A549 (cell line): ENCODE measurements around the gene PTPN23. TPM values are rescaled to one million over a fixed set of nuclear protein-coding genes. Genes with fewer than 3 reads are reported as not detected.

Experiments used
- ATAC-seq, 2 experiments: fragments of 200-7000 bp in 1 of 2; fragments of >200 bp in 1 of 2; cut with Nextera tagmentation in 1 of 2; cut with Tn5 transposase in 1 of 2; 3 replicates each; pipeline versions ENCODE4 v1.8.0 to v1.9.1; 2018 to 2020; ENCODE audit warnings: mild to moderate bottlenecking in 1 of 2, moderate library complexity in 1 of 2
- CTCF ChIA-PET: fragments of 300-600 bp; sonication (Branson Sonifier 250); formaldehyde crosslinking; extraction: SDS; loops from one replicate; lab custom pipeline; 2021; ENCODE audit warnings: antibody characterized with exemption, inconsistent platforms; lab: Yijun Ruan, JAX
- POLR2A ChIA-PET: fragments of 350-600 bp; formaldehyde crosslinking; extraction: SDS; loops from one replicate; lab custom pipeline; 2021; ENCODE audit warnings: antibody characterized with exemption, inconsistent platforms; lab: Yijun Ruan, JAX
- DNase-seq, 2 experiments: peaks; one replicate each; pipeline versions ENCODE4 v3.0.0 to v3.0.0-alpha.2; 2011 to 2016; ENCODE audit warnings: low read depth in 1 of 2, low spot score in 1 of 2
- FAIRE-seq: peaks from 2 replicates; lab custom pipeline; 2011; peaks lifted over from hg19 to GRCh38; lab: Jason Lieb, UNC
- H3K27ac ChIP-seq, 2 experiments: fragments of >200 bp; sonication (Bioruptor Twin); formaldehyde crosslinking; 3 replicates each; pipeline ENCODE4 v1.5.1; 2016 to 2017
- H3K4me1 ChIP-seq: fragments of >200 bp; sonication (Bioruptor Twin); formaldehyde crosslinking; 3 replicates; pipeline ENCODE4 v1.6.1; 2016
- H3K4me2 ChIP-seq: fragments of >200 bp; sonication (Bioruptor Twin); formaldehyde crosslinking; 3 replicates; pipeline ENCODE4 v1.6.1; 2016
- H3K4me3 ChIP-seq: fragments of >200 bp; sonication (Bioruptor Twin); formaldehyde crosslinking; 3 replicates; pipeline ENCODE4 v1.5.1; 2016
- H3K9me3 ChIP-seq: fragments of >200 bp; sonication (Bioruptor Twin); formaldehyde crosslinking; 3 replicates; pipeline ENCODE4 v1.6.1; 2016
- ATOH8 ChIP-seq: fragments of 250-450 bp; sonication (Bioruptor Pico); IDR thresholded peaks from 2 replicates; pipeline ENCODE4 v1.5.0; 2020; ENCODE audit warnings: low read depth, mild to moderate bottlenecking, moderate library complexity
- CBX8 ChIP-seq: fragments of 200-600 bp; sonication (generic); IDR thresholded peaks from 2 replicates; pipeline ENCODE4 v1.6.1; 2016
- CEBPB ChIP-seq, 2 experiments: fragments of >200 bp in 1 of 2; sonication (Bioruptor Twin) in 1 of 2; formaldehyde crosslinking in 1 of 2; IDR thresholded peaks; 2 replicates each; pipeline ENCODE4 v1.6.1; 2012 to 2016
- CHD2 ChIP-seq: fragments of 150-350 bp; IDR thresholded peaks from 2 replicates; pipeline ENCODE4 v1.6.1; 2014; ENCODE audit warnings: low read length; ENCODE audit not compliant: partially characterized antibody
- EP300 ChIP-seq, 2 experiments: fragments of >200 bp; sonication (Bioruptor Twin); formaldehyde crosslinking; IDR thresholded peaks; 2 replicates in 1 of 2; 3 replicates in 1 of 2; pipeline ENCODE4 v1.6.1; 2016 to 2017
- ESRRA ChIP-seq: fragments of 150-350 bp; IDR thresholded peaks from 2 replicates; pipeline ENCODE4 v1.6.1; 2014; ENCODE audit warnings: mild to moderate bottlenecking, low read length, borderline replicate concordance
- FOSB ChIP-seq: fragments of 250-450 bp; sonication (Bioruptor Pico); IDR thresholded peaks from 2 replicates; pipeline ENCODE4 v1.5.0; 2020; ENCODE audit warnings: mild to moderate bottlenecking, moderate library complexity
- FOSL2 ChIP-seq, 2 experiments: fragments of 450-650 bp in 1 of 2; fragments of >200 bp in 1 of 2; sonication (Bioruptor Twin) in 1 of 2; formaldehyde crosslinking; IDR thresholded peaks; 2 replicates each; pipeline versions ENCODE4 v1.5.0 to v1.6.1; 2016 to 2020; ENCODE audit warnings: mild to moderate bottlenecking in 1 of 2, moderate library complexity in 1 of 2
- FOXS1 ChIP-seq: fragments of 250-450 bp; sonication (Bioruptor Pico); IDR thresholded peaks from 2 replicates; pipeline ENCODE4 v1.5.0; 2020; ENCODE audit warnings: mild to moderate bottlenecking, moderate library complexity
- HES2 ChIP-seq: fragments of >200 bp; sonication (Bioruptor Twin); formaldehyde crosslinking; IDR thresholded peaks from 2 replicates; pipeline ENCODE4 v1.6.1; 2016
- HEYL ChIP-seq: fragments of 250-450 bp; sonication (Bioruptor Pico); IDR thresholded peaks from 2 replicates; pipeline ENCODE4 v1.8.0; 2021; ENCODE audit warnings: mild to moderate bottlenecking, moderate library complexity
- HMGXB4 ChIP-seq: fragments of 250-450 bp; sonication (Bioruptor Pico); IDR thresholded peaks from 2 replicates; pipeline ENCODE4 v1.5.0; 2021; ENCODE audit warnings: mild to moderate bottlenecking, moderate library complexity, borderline replicate concordance
- HOXB5 ChIP-seq: fragments of 250-450 bp; sonication (Bioruptor Pico); IDR thresholded peaks from 2 replicates; pipeline ENCODE4 v1.5.0; 2020; ENCODE audit warnings: mild to moderate bottlenecking, moderate library complexity
- JUN ChIP-seq, 2 experiments: fragments of >200 bp; sonication (Bioruptor Twin); formaldehyde crosslinking; IDR thresholded peaks; 2 replicates in 1 of 2; 3 replicates in 1 of 2; pipeline ENCODE4 v1.6.1; 2016 to 2017
- KDM1A ChIP-seq: fragments of 200-600 bp; sonication (generic); IDR thresholded peaks from 2 replicates; pipeline ENCODE4 v1.6.1; 2016; ENCODE audit warnings: low read depth, mild to moderate bottlenecking
- MAFK ChIP-seq: fragments of 450-650 bp; IDR thresholded peaks from 2 replicates; pipeline ENCODE4 v1.6.1; 2014; ENCODE audit not compliant: partially characterized antibody
- MAX ChIP-seq: IDR thresholded peaks from 2 replicates; pipeline ENCODE4 v1.6.1; 2012
- NR3C1 ChIP-seq: fragments of >200 bp; sonication (Bioruptor Twin); formaldehyde crosslinking; IDR thresholded peaks from 3 replicates; pipeline ENCODE4 v1.6.1; 2017
- PBX3 ChIP-seq: IDR thresholded peaks from 2 replicates; pipeline ENCODE4 v1.6.1; 2012
- PHF8 ChIP-seq: fragments of 200-600 bp; sonication (generic); IDR thresholded peaks from 2 replicates; pipeline ENCODE4 v1.6.1; 2016; ENCODE audit warnings: low read depth, mild to moderate bottlenecking, antibody characterized with exemption, moderate library complexity, borderline replicate concordance
- POLR2AphosphoS2 ChIP-seq: conservative IDR thresholded peaks from 2 replicates; pipeline ENCODE4 v1.6.1; 2012; ENCODE audit warnings: low read length, improper control_type of control experiment, inconsistent platforms
- RARB ChIP-seq: fragments of 250-450 bp; sonication (Bioruptor Pico); IDR thresholded peaks from 2 replicates; pipeline ENCODE4 v1.8.0; 2021; ENCODE audit warnings: mild to moderate bottlenecking, moderate library complexity
- RCOR1 ChIP-seq: fragments of 150-350 bp; IDR thresholded peaks from 2 replicates; pipeline ENCODE4 v1.6.1; 2014; ENCODE audit warnings: antibody characterized with exemption, low read length, low read depth
- RFX5 ChIP-seq: fragments of 450-650 bp; IDR thresholded peaks from 2 replicates; pipeline ENCODE4 v1.7.1; 2014; ENCODE audit warnings: antibody characterized with exemption, mild to moderate bottlenecking, moderate library complexity
- SMC3 ChIP-seq: fragments of >200 bp; sonication (Bioruptor Twin); formaldehyde crosslinking; IDR thresholded peaks from 3 replicates; pipeline ENCODE4 v1.6.1; 2018; ENCODE audit warnings: inconsistent platforms
- SREBF2 ChIP-seq: fragments of 450-650 bp; IDR thresholded peaks from 2 replicates; pipeline ENCODE4 v1.6.1; 2014; ENCODE audit warnings: mild to moderate bottlenecking, moderate library complexity
- TFCP2L1 ChIP-seq: fragments of 250-450 bp; sonication (Bioruptor Pico); IDR thresholded peaks from 2 replicates; pipeline ENCODE4 v1.5.0; 2021; ENCODE audit warnings: mild to moderate bottlenecking
- TP53 ChIP-seq: fragments of 250-450 bp; sonication (Bioruptor Pico); IDR thresholded peaks from 2 replicates; pipeline ENCODE4 v1.5.0; 2021; ENCODE audit warnings: mild to moderate bottlenecking, moderate library complexity
- ZFP36 ChIP-seq: fragments of 450-650 bp; IDR thresholded peaks from 2 replicates; pipeline ENCODE4 v1.6.1; 2014; ENCODE audit warnings: borderline replicate concordance; ENCODE audit not compliant: partially characterized antibody
- ZNF302 ChIP-seq: fragments of 250-450 bp; sonication (Bioruptor Pico); IDR thresholded peaks from 2 replicates; pipeline ENCODE4 v1.9.0; 2021; ENCODE audit warnings: inconsistent platforms, mild to moderate bottlenecking, moderate library complexity
- WGBS: methylation state at CpG from one replicate; pipeline ENCODE4 v1.1.6; 2017; ENCODE audit errors: missing lambda C conversion rate; 5-methylcytosine and 5-hydroxymethylcytosine counted together
- polyA plus RNA-seq, 4 experiments: library from polyadenylated mRNA; depleted of rRNA in 3 of 4; stranded (reverse); fragments of >200 nt; fragmentation: RNase III in 1 of 4; extraction: RNeasy Plus Mini Kit Qiagen cat#74134 plus additional on column Dnase treatment in 1 of 4; gene quantifications; 2 replicates in 3 of 4; 3 replicates in 1 of 4; pipeline ENCODE4 v1.2.3, GENCODE V29; 2011 to 2017

Gene PTPN23
- polyA plus RNA-seq, 2 of the 4 experiments (the other 2 are of a cell fraction) = 1.5 to 16.8 TPM

- no peak overlapping the region for H3K4me3 ChIP-seq
- DNase-seq = no peak
- ChIA-PET POLR2A (no interaction called here), CTCF (interaction anchor here (1.7 kb wide), 1 partner anchor 8 kb away, joined by 8 read pairs; no protein-coding TSS in a partner anchor)
- no peaks in the 10 kb centered on the region for H3K9me3 ChIP-seq
- no peak for ATAC-seq
- no peak for TF ChIP-seq PHF8
- no peak for TF ChIP-seq TP53
- no peak for TF ChIP-seq ZFP36
- no peak for TF ChIP-seq POLR2AphosphoS2
- no peak for TF ChIP-seq RFX5
- no peak for TF ChIP-seq FOSL2 (IDR thresholded peaks at IDR 0.05)
- no peak for TF ChIP-seq FOSL2 (CRISPR knock-in tag; IDR thresholded peaks at IDR 0.05)
- TF ChIP-seq MAX = no peak
- TF ChIP-seq CBX8 = no peak
- no peak for TF ChIP-seq RARB
- no peak for TF ChIP-seq RCOR1
- TF ChIP-seq FOSB (CRISPR knock-in tag) = no peak
- TF ChIP-seq SMC3 = no peak
- no peak for TF ChIP-seq NR3C1
- TF ChIP-seq CEBPB (IDR thresholded peaks at IDR 0.05) = no peak
- no peak for TF ChIP-seq HMGXB4 (CRISPR knock-in tag)
- no peak for TF ChIP-seq SREBF2
- TF ChIP-seq ZNF302 (CRISPR knock-in tag) = no peak
- TF ChIP-seq FOXS1 = no peak
- TF ChIP-seq ESRRA = no peak
- no peak for TF ChIP-seq ATOH8
- H3K4me1 ChIP-seq = peaks cover 6% of the 10 kb centered on the region; the same call in 2 of the 3 replicates
- peak overlapping the region; percentile 82 for H3K4me2 ChIP-seq
- no peak for FAIRE-seq
- H3K27ac ChIP-seq = no peak overlapping the region; a peak in 1 of 6 replicates
Measured at GRCh38 chr3:47378869-47379268, 2.0 kb upstream of the PTPN23 start.

GRCh38 chr3:47379411-47379899 is 1.4 kb upstream of the PTPN23 start:
- H3K9me3 ChIP-seq = no peaks in the 10 kb centered on the region
- no peak for DNase-seq
- peak overlapping the region; percentile 82 for H3K4me2 ChIP-seq
- ATAC-seq = no peak
- ChIA-PET POLR2A (no interaction called here), CTCF (interaction anchor here (1.5 to 1.7 kb wide), 2 partner anchors 9 to 28 kb away, joined by 4 to 8 read pairs; no protein-coding TSS in a partner anchor)
- peaks cover 6% of the 10 kb centered on the region; the same call in 2 of the 3 replicates for H3K4me1 ChIP-seq
- H3K27ac ChIP-seq = peak overlapping the region; percentile 90 to 99
- 91% methylated on average over 19 of the region's 19 CpGs for WGBS
- H3K4me3 ChIP-seq = peak overlapping the region; percentile 79
- no peak for FAIRE-seq
- TF ChIP-seq EP300 (IDR thresholded peaks at IDR 0.05) (no peak), KDM1A (no peak)

- ChIA-PET CTCF (interaction anchor here (0.6 to 1.7 kb wide), 4 partner anchors 9 to 776 kb away, joined by 3 to 8 read pairs (median 4); no protein-coding TSS in a partner anchor), POLR2A (interaction anchor here (0.6 to 1.2 kb wide), 10 partner anchors 10 to 404 kb away, joined by 3 to 16 read pairs (median 4); partner anchors contain the start of genes CCDC12, KIF9, KLHL18 and SCAP)
- peaks cover 12% of the 10 kb centered on the region for H3K4me1 ChIP-seq
- H3K27ac ChIP-seq = peak overlapping the region; percentile 90 to 99
- peak overlapping the region; percentile 82 for H3K4me2 ChIP-seq
- H3K9me3 ChIP-seq = no peaks in the 10 kb centered on the region
- 21% methylated on average over 13 of the region's 23 CpGs for WGBS
- H3K4me3 ChIP-seq = peak overlapping the region; percentile 79
- ATAC-seq (no peak; a peak in 2 of 6 replicates), DNase-seq (no peak), FAIRE-seq (no peak)
- TF ChIP-seq JUN (IDR thresholded peaks at IDR 0.05) (no peak), CHD2 (no peak), TFCP2L1 (CRISPR knock-in tag) (no peak), ZFP36 (no peak), HOXB5 (CRISPR knock-in tag) (no peak), CBX8 (no peak), RARB (no peak), MAFK (no peak), HEYL (CRISPR knock-in tag) (no peak), HES2 (no peak), PBX3 (peak; percentile 12; the same call in 1 of the 2 replicates), PHF8 (peak; percentile 48; the same call in 1 of the 2 replicates)
Measured at GRCh38 chr3:47380026-47380600, 708 bp upstream of the PTPN23 start.
